ENCODE data around the gene CCBE1.
A peak's percentile ranks its signal among the peaks of the same experiment; 100 is the strongest.

CCBE1 gene

GRCh38 chr18:59501920-59502273 is 195.3 kb downstream of the CCBE1 start:
- no peak overlapping the region for H3K4me3 ChIP-seq (ENCODE audit: low read length)
- no peak for TF ChIP-seq CTCF (conservative IDR thresholded peaks at IDR 0.05; ENCODE audit: low read length)
- no peak for DNase-seq (ENCODE audit: low read depth)

GRCh38 chr18:59500765-59501164 is 196.5 kb downstream of the CCBE1 start:
- no peak for TF ChIP-seq CTCF (conservative IDR thresholded peaks at IDR 0.05; ENCODE audit: low read length)
- no peak overlapping the region for H3K4me3 ChIP-seq (ENCODE audit: low read length)
- no peak for DNase-seq (ENCODE audit: low read depth)

GRCh38 chr18:59498506-59499086 is 198.6 kb downstream of the CCBE1 start:
- no peak for TF ChIP-seq CTCF (conservative IDR thresholded peaks at IDR 0.05; ENCODE audit: low read length)
- DNase-seq (ENCODE audit: low read depth): no peak
- H3K4me3 ChIP-seq (ENCODE audit: low read length): no peak overlapping the region

- no peak overlapping the region for H3K4me3 ChIP-seq (ENCODE audit: low read length)
- no peak for DNase-seq (ENCODE audit: low read depth)
- TF ChIP-seq CTCF (conservative IDR thresholded peaks at IDR 0.05; ENCODE audit: low read length): no peak
These were observed 204.3 kb downstream of the CCBE1 start for GRCh38 chr18:59492756-59493421.

GRCh38 chr18:59488899-59489298 is 208.3 kb downstream of the CCBE1 start:
- no peak for DNase-seq (ENCODE audit: low read depth)
- H3K4me3 ChIP-seq (ENCODE audit: low read length): no peak overlapping the region
- no peak for TF ChIP-seq CTCF (conservative IDR thresholded peaks at IDR 0.05; ENCODE audit: low read length)

GRCh38 chr18:59485382-59485781 is 211.8 kb downstream of the CCBE1 start:
- H3K4me3 ChIP-seq (ENCODE audit: low read length): no peak overlapping the region
- no peak for TF ChIP-seq CTCF (conservative IDR thresholded peaks at IDR 0.05; ENCODE audit: low read length)
- no peak for DNase-seq (ENCODE audit: low read depth)

- DNase-seq (ENCODE audit: low read depth): peak; percentile 88
- no peak overlapping the region for H3K4me3 ChIP-seq (ENCODE audit: low read length)
- no peak for TF ChIP-seq CTCF (conservative IDR thresholded peaks at IDR 0.05; ENCODE audit: low read length)
These were observed 212.5 kb downstream of the CCBE1 start for GRCh38 chr18:59484561-59485328.
